Lung (tissue), 12 donors: Measurements from ENCODE around the gene LOXHD1. TPM values are rescaled to one million over a fixed set of nuclear protein-coding genes. Genes with fewer than 3 reads are reported as not detected.

Experiments
- ATAC-seq: fragments of 200-7000 bp; cut with Tn5 transposase; one replicate; pipeline ENCODE4 v1.9.1; 2020; ENCODE audit warnings: moderate number of reproducible peaks; ENCODE audit not compliant: insufficient read depth, low FRiP score
- DNase-seq, 3 donors: peaks; one replicate each; pipeline ENCODE4 v3.0.0-alpha.2; 2013 to 2017
- H3K27ac ChIP-seq, 2 donors: one replicate each; pipeline ENCODE4 v1.5.1; 2013; ENCODE audit warnings: mild to moderate bottlenecking in 2 of 2, moderate library complexity in 2 of 2, control low read depth in 1 of 2, inconsistent platforms in 1 of 2, low read depth in 1 of 2, low read length in 1 of 2
- H3K27me3 ChIP-seq, 3 donors: one replicate each; pipeline ENCODE4 v1.5.1; 2013; ENCODE audit warnings: low read length in 2 of 3; ENCODE audit not compliant: control insufficient read depth in 3 of 3, insufficient read depth in 3 of 3
- H3K36me3 ChIP-seq, 4 donors: one replicate each; pipeline ENCODE4 v1.5.1; 2013; ENCODE audit warnings: low read length in 4 of 4, mild to moderate bottlenecking in 1 of 4, moderate library complexity in 1 of 4; ENCODE audit not compliant: control insufficient read depth in 4 of 4, insufficient read depth in 4 of 4
- H3K4me1 ChIP-seq, 5 donors: one replicate each; pipeline ENCODE4 v1.5.1; 2013; ENCODE audit warnings: low read length in 5 of 5, mild to moderate bottlenecking in 2 of 5, moderate library complexity in 1 of 5; ENCODE audit not compliant: control insufficient read depth in 5 of 5, insufficient read depth in 5 of 5
- H3K4me3 ChIP-seq: one replicate; pipeline ENCODE4 v1.5.1; 2013; ENCODE audit warnings: mild to moderate bottlenecking, control low read depth, moderate library complexity
- H3K9ac ChIP-seq, 2 donors: one replicate each; pipeline ENCODE4 v1.5.1; 2013; ENCODE audit warnings: low read length in 2 of 2, control low read depth in 1 of 2; ENCODE audit not compliant: insufficient read depth in 1 of 2
- H3K9me3 ChIP-seq, 4 donors: one replicate each; pipeline ENCODE4 v1.5.1; 2013; ENCODE audit warnings: low read length in 3 of 4, mild to moderate bottlenecking in 1 of 4, moderate library complexity in 1 of 4; ENCODE audit not compliant: control insufficient read depth in 4 of 4, insufficient read depth in 3 of 4
- CTCF ChIP-seq: IDR thresholded peaks from 2 replicates; pipeline ENCODE4 v1.5.1; 2012; ENCODE audit warnings: mild to moderate bottlenecking; ENCODE audit errors: control extremely low read depth, extremely low read depth
- WGBS, 2 donors: extraction: QIAGEN DNeasy Blood & Tissue Kit; methylation state at CpG; one replicate each; pipeline ENCODE4 v1.1.7; 2013; 5-methylcytosine and 5-hydroxymethylcytosine counted together
- polyA plus RNA-seq, 2 donors: library from polyadenylated mRNA; stranded (reverse); fragments of 200-250 nt; gene quantifications; one replicate each; pipeline ENCODE4 v1.2.1, GENCODE V29; 2013
- total RNA-seq, 2 donors: library from RNA; depleted of rRNA in 1 of 2; stranded (reverse); fragments of >200 nt in 1 of 2; gene quantifications; one replicate each; pipeline ENCODE4 v1.2.1, GENCODE V29; 2014 to 2021
- donor health status: control.
- donor health status: control.
- donor health status: Bipolar disorder and iron deficiency.
- donor health status: healthy.
- donor health status: DM: yes; HTN: yes; CAD: no.

The LOXHD1 gene
- total and polyA plus RNA-seq, 4 donors, result 0.45 to 3.1 (median 1.2) TPM

GRCh38 chr18:46663539-46663938 lies 6.5 kb upstream of the LOXHD1 start:
- no peak for TF ChIP-seq CTCF
- H3K27ac ChIP-seq, result no peak overlapping the region
- no peaks in the 10 kb centered on the region for H3K36me3 ChIP-seq
- ATAC-seq, result no peak
- H3K27me3 ChIP-seq, result no peaks in the 10 kb centered on the region
- no peak for DNase-seq
- no peak overlapping the region for H3K4me3 ChIP-seq
- no peak overlapping the region for H3K9ac ChIP-seq
- no peaks in the 10 kb centered on the region for H3K9me3 ChIP-seq
- WGBS, 2 donors, result 96 to 99% methylated on average over 1 of the region's 1 CpG
- no peaks in the 10 kb centered on the region for H3K4me1 ChIP-seq

GRCh38 chr18:46660957-46661749 lies 4.1 kb upstream of the LOXHD1 start:
- no peaks in the 10 kb centered on the region for H3K9me3 ChIP-seq
- 78 to 85% methylated on average over 9 of the region's 9 CpGs for WGBS, 2 donors
- DNase-seq (peak in 2 of 3 donors; percentile 18 to 33), ATAC-seq (no peak)
- no peaks in the 10 kb centered on the region for H3K4me1 ChIP-seq
- no peak for TF ChIP-seq CTCF
- H3K27me3 ChIP-seq, result no peaks in the 10 kb centered on the region
- no peak overlapping the region for H3K9ac ChIP-seq
- H3K4me3 ChIP-seq, result no peak overlapping the region
- H3K36me3 ChIP-seq, result no peaks in the 10 kb centered on the region
- no peak overlapping the region for H3K27ac ChIP-seq

GRCh38 chr18:46659484-46659883 lies 2.5 kb upstream of the LOXHD1 start:
- peak in 2 of 3 donors; percentile 11 to 28 for DNase-seq

More at GRCh38 chr18:46659484-46659883, 2.5 kb upstream of the LOXHD1 start:
- Histone ChIP-seq H3K4me1 (no peaks in the 10 kb centered on the region), H3K36me3 (no peaks in the 10 kb centered on the region), H3K4me3 (no peak overlapping the region), H3K27me3 (peaks cover 0 to 1% (median 0%) of the 10 kb centered on the region in 3 donors), H3K9me3 (peaks cover 0 to 3% (median 0%) of the 10 kb centered on the region in 4 donors), H3K27ac (no peak overlapping the region), H3K9ac (no peak overlapping the region)
- TF ChIP-seq CTCF, result no peak
- 86 to 90% methylated on average over 3 of the region's 3 CpGs for WGBS, 2 donors
- ATAC-seq, result no peak
